22Rv1 (cell line): Measurements from ENCODE around the gene MTA1.

Source experiments
- H3K27ac ChIP-seq: fragments of 450-650 bp; 2 replicates; pipeline ENCODE4 v1.5.1; 2017
- ZFX ChIP-seq: fragments of 450-650 bp; IDR thresholded peaks from 2 replicates; pipeline ENCODE4 v1.6.1; 2017; ENCODE audit warnings: antibody characterized with exemption, borderline replicate concordance
- TF ChIP-seq, protein P1 (sequence below): fragments of 450-650 bp; IDR thresholded peaks from 2 replicates; pipeline ENCODE4 v1.5.1; 2017; ENCODE audit warnings: mild to moderate bottlenecking

MTA1 gene

GRCh38 chr14:105470350-105471296 is 51.0 kb downstream of the MTA1 start:
- H3K27ac ChIP-seq: peak overlapping the region; percentile 95
- TF ChIP-seq, protein P1, sequence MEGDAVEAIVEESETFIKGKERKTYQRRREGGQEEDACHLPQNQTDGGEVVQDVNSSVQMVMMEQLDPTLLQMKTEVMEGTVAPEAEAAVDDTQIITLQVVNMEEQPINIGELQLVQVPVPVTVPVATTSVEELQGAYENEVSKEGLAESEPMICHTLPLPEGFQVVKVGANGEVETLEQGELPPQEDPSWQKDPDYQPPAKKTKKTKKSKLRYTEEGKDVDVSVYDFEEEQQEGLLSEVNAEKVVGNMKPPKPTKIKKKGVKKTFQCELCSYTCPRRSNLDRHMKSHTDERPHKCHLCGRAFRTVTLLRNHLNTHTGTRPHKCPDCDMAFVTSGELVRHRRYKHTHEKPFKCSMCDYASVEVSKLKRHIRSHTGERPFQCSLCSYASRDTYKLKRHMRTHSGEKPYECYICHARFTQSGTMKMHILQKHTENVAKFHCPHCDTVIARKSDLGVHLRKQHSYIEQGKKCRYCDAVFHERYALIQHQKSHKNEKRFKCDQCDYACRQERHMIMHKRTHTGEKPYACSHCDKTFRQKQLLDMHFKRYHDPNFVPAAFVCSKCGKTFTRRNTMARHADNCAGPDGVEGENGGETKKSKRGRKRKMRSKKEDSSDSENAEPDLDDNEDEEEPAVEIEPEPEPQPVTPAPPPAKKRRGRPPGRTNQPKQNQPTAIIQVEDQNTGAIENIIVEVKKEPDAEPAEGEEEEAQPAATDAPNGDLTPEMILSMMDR: no peak
- no peak for TF ChIP-seq ZFX

GRCh38 chr14:105471297-105471821 is 51.7 kb downstream of the MTA1 start:
- TF ChIP-seq, protein P1: no peak
- TF ChIP-seq ZFX: no peak
- peak overlapping the region; percentile 95 for H3K27ac ChIP-seq

- no peak for TF ChIP-seq ZFX
- TF ChIP-seq, protein P1: no peak
- H3K27ac ChIP-seq: peak overlapping the region; percentile 95
Measured at GRCh38 chr14:105471823-105472485, 52.3 kb downstream of the MTA1 start.

- TF ChIP-seq ZFX: no peak
- TF ChIP-seq, protein P1: no peak
- peak overlapping the region; percentile 95 for H3K27ac ChIP-seq
Measured at GRCh38 chr14:105472486-105472991, 52.9 kb downstream of the MTA1 start.

DNA sequence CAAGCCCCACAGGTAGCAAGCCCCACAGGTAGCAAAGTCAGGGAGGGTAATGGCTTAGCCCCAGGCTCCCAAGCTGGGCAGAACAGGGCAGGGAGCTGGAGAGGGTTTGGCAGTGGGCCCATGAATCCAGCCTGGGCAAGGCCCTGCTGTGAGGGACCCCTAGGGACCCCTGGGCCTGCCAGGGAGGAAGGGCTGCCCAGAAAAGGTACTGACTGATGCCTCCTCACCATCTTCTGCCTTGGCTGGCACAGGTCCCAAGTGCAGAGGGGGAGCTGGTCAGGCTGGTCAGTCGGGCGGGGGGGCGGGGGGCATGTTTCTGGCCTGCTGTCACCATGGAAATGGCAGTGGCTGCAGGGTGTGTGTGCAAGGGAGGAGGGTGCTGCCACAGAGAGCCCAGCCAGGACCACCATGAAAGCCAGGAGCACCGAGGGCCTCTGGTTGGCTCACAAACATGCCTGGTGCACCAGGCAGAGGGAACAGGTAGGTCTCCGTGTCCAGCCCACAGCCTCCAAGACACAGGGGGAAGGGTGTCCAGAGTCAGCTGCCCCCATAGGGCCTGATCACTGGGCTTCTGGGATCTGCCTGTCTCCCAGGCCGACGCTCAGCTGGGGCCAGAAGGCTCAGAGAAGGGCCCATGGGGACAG is 53.5 kb downstream of the MTA1 start:
- peak overlapping the region; percentile 95 for H3K27ac ChIP-seq
- no peak for TF ChIP-seq ZFX
- TF ChIP-seq, protein P1: no peak

DNA sequence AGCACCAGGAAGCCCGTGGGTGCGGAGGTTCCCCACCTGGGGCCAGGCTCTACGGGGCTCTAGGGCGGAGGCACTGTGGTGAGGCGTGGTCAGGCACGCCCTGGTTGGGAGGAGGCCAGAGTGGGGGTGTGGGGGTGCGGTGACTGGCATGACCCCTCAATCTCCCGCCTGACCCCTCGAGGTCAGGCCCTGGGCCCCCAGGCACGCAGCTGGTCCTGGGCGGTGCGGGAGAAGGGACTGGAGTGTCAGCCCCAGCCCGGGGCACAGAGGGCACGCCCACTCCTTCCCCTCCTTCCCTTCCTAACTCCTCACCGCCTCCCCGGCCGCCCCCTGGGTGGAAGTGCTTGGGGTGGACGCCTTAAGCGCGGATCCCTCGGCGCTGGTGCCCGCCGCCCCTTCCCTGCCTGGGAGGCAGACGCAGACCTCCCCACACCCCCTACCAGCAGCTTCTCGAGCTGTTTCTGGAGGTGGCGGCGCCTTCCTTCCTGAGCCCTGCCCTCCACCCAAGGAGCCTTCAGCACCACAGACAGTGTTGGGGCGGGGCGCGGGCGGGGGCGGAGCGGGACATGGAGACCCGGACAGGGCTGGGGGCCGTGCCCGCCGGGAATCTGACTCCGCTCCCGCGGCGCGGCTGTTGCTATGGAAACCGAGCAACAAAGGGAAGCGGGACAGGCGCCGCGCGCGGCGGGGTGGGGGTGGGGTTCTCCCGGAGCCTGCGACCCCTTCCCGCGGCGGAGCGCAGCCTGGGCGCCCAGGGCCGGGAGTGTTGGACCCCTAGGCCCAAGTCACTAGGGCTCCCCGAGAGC is 54.3 kb downstream of the MTA1 start:
- TF ChIP-seq, protein P1: no peak
- no peak for TF ChIP-seq ZFX
- H3K27ac ChIP-seq: peak overlapping the region; percentile 95
